B cell (primary cell): ENCODE results near the gene MARCHF3.

Source experiments
- EZH2 ChIP-seq: IDR thresholded peaks from 2 replicates; pipeline ENCODE4 v1.6.1; 2012; ENCODE audit warnings: borderline replicate concordance, low read depth, mild to moderate bottlenecking, moderate library complexity, low read length; ENCODE audit not compliant: insufficient read depth, poor library complexity, severe bottlenecking
- TF ChIP-seq, protein P1 (sequence below): fragments of 200-600 bp; IDR thresholded peaks from one replicate; pipeline ENCODE4 v1.8.0; 2022; ENCODE audit warnings: antibody characterized with exemption, mild to moderate bottlenecking

- TF ChIP-seq, protein P1, sequence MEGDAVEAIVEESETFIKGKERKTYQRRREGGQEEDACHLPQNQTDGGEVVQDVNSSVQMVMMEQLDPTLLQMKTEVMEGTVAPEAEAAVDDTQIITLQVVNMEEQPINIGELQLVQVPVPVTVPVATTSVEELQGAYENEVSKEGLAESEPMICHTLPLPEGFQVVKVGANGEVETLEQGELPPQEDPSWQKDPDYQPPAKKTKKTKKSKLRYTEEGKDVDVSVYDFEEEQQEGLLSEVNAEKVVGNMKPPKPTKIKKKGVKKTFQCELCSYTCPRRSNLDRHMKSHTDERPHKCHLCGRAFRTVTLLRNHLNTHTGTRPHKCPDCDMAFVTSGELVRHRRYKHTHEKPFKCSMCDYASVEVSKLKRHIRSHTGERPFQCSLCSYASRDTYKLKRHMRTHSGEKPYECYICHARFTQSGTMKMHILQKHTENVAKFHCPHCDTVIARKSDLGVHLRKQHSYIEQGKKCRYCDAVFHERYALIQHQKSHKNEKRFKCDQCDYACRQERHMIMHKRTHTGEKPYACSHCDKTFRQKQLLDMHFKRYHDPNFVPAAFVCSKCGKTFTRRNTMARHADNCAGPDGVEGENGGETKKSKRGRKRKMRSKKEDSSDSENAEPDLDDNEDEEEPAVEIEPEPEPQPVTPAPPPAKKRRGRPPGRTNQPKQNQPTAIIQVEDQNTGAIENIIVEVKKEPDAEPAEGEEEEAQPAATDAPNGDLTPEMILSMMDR: no peak
- no peak for TF ChIP-seq EZH2
These were observed 75.4 kb downstream of the MARCHF3 start for GRCh38 chr5:126954981-126955380.
